HUES48 (cell line): Measurements from ENCODE around the gene BLOC1S3.

Source experiments
- H3K27ac ChIP-seq: one replicate; pipeline ENCODE4 v1.7.0; 2013; ENCODE audit warnings: low read depth, low read length, inconsistent platforms
- H3K27me3 ChIP-seq: 2 replicates; pipeline ENCODE4 v1.6.1; 2013; ENCODE audit warnings: mild to moderate bottlenecking, low read length; ENCODE audit not compliant: control insufficient read depth, insufficient read depth
- H3K36me3 ChIP-seq: 2 replicates; pipeline ENCODE4 v1.6.1; 2013; ENCODE audit warnings: low read length; ENCODE audit not compliant: control insufficient read depth, insufficient read depth
- H3K4me1 ChIP-seq: 2 replicates; pipeline ENCODE4 v1.6.1; 2013; ENCODE audit warnings: mild to moderate bottlenecking, low read length; ENCODE audit not compliant: control insufficient read depth, insufficient read depth
- H3K4me3 ChIP-seq: 2 replicates; pipeline ENCODE4 v1.5.1; 2013; ENCODE audit warnings: mild to moderate bottlenecking, low read depth, low read length
- H3K9ac ChIP-seq: 2 replicates; pipeline ENCODE4 v1.6.1; 2013; ENCODE audit warnings: mild to moderate bottlenecking, low read depth, low read length, moderate library complexity
- H3K9me3 ChIP-seq: 2 replicates; pipeline ENCODE4 v1.6.1; 2013; ENCODE audit warnings: low read length; ENCODE audit not compliant: control insufficient read depth, insufficient read depth

Gene BLOC1S3

DNA sequence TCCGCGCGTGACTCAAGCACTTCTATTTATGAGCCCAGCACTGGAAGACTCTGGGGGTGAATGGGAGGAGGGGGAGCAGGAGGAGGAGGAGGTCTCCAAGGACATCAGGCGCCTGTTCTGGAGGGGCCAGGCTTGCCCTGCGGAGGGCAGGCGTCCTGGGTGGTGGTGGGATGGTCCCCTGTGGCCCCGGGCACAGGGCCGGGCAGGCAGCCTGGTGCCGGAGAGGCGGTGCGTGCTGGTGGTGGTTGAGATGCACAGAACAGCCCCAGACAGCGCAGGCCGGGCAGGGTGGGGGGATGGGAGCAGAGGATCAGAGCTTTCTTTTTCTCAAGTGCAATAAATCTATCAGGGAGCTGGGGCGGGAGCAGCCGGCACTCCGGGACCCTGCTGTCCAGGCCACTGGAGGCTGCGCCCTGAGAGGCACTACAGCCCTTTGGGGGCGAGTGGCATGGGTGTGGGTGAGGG, 31.8 kb upstream of the BLOC1S3 start:
- Histone ChIP-seq H3K27ac (no peak overlapping the region), H3K4me1 (no peaks in the 10 kb centered on the region), H3K4me3 (no peak overlapping the region), H3K9ac (no peak overlapping the region), H3K27me3 (peaks cover 9% of the 10 kb centered on the region), H3K36me3 (peaks cover 38% of the 10 kb centered on the region), H3K9me3 (no peaks in the 10 kb centered on the region)

GRCh38 chr19:45147835-45148676, 30.5 kb upstream of the BLOC1S3 start:
- Histone ChIP-seq H3K9ac (no peak overlapping the region), H3K9me3 (no peaks in the 10 kb centered on the region), H3K27me3 (peaks cover 22% of the 10 kb centered on the region), H3K27ac (no peak overlapping the region), H3K4me3 (no peak overlapping the region), H3K36me3 (peaks cover 27% of the 10 kb centered on the region; the same call in 1 of the 2 replicates), H3K4me1 (no peaks in the 10 kb centered on the region)

- peaks cover 33% of the 10 kb centered on the region for H3K27me3 ChIP-seq
Measured at GRCh38 chr19:45149129-45149528, 29.5 kb upstream of the BLOC1S3 start.

GRCh38 chr19:45150180-45150579, 28.4 kb upstream of the BLOC1S3 start:
- Histone ChIP-seq H3K9ac (no peak overlapping the region), H3K4me3 (no peak overlapping the region), H3K4me1 (peaks cover 3% of the 10 kb centered on the region; the same call in 1 of the 2 replicates), H3K27ac (no peak overlapping the region), H3K36me3 (peaks cover 16% of the 10 kb centered on the region; the same call in 1 of the 2 replicates), H3K27me3 (peaks cover 40% of the 10 kb centered on the region), H3K9me3 (no peaks in the 10 kb centered on the region)

More at GRCh38 chr19:45149129-45149528, 29.5 kb upstream of the BLOC1S3 start:
- H3K4me1 ChIP-seq: peaks cover 3% of the 10 kb centered on the region; the same call in 1 of the 2 replicates
- H3K9ac ChIP-seq: no peak overlapping the region
- no peak overlapping the region for H3K27ac ChIP-seq
- H3K36me3 ChIP-seq: peaks cover 22% of the 10 kb centered on the region; the same call in 1 of the 2 replicates
- no peak overlapping the region for H3K4me3 ChIP-seq
- H3K9me3 ChIP-seq: no peaks in the 10 kb centered on the region

DNA sequence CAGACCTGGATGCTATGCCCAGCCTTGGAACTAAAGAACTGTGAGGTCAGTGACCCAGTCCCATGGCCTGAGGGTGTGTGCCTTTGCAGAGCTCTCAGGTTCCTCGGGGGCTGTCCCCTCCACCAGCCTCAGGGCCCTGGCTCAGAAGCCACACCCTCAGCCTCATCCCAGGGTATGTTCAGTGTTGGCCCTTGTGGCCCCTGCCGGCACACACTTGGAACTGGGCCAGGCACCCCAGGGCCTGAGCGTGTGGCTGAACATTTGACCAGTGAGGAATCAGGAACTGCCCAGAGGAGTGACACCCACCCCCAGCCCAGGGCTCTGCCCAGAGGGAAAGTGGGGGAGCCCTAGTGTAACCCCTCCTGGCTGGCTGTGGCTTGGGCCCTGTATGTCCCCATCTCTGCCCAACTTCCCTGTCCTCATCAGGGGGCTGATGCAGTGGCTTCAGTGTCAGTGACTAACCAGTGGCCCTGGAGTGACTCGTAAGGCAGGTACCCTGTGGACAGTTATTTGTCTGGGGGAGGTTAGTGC, 27.8 kb upstream of the BLOC1S3 start:
- H3K4me1 ChIP-seq: peaks cover 3% of the 10 kb centered on the region; the same call in 1 of the 2 replicates
- H3K27me3 ChIP-seq: peaks cover 40% of the 10 kb centered on the region
- no peak overlapping the region for H3K27ac ChIP-seq
- no peaks in the 10 kb centered on the region for H3K9me3 ChIP-seq
- H3K36me3 ChIP-seq: peaks cover 13% of the 10 kb centered on the region; the same call in 1 of the 2 replicates
- no peak overlapping the region for H3K4me3 ChIP-seq
- no peak overlapping the region for H3K9ac ChIP-seq

DNA sequence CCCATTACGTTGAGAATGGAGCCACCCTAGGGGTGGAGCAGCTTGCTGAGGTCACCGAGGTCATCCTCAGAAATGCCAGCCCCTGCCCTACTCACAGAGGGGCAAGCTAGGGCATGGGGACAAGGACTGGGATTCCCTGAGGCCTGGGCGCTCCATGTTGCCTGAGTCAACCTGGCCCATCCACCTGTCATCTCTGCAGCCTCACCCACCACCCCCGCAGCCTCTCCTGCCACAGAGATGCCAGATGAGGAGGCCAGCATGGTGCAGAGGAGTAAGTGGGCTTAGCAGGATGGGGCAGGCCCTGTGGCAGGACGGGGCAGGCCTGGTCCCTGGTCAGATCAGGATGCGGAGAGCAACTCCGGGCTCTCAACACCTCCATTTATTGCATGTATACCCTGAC, 27.3 kb upstream of the BLOC1S3 start:
- H3K4me3 ChIP-seq: no peak overlapping the region
- peaks cover 3% of the 10 kb centered on the region; the same call in 1 of the 2 replicates for H3K4me1 ChIP-seq
- no peak overlapping the region for H3K9ac ChIP-seq
- no peaks in the 10 kb centered on the region for H3K9me3 ChIP-seq
- peaks cover 8% of the 10 kb centered on the region; the same call in 1 of the 2 replicates for H3K36me3 ChIP-seq
- H3K27ac ChIP-seq: no peak overlapping the region
- peaks cover 40% of the 10 kb centered on the region for H3K27me3 ChIP-seq

- H3K4me1 ChIP-seq: peaks cover 3% of the 10 kb centered on the region; the same call in 1 of the 2 replicates
- H3K27ac ChIP-seq: no peak overlapping the region
- no peak overlapping the region for H3K9ac ChIP-seq
- H3K36me3 ChIP-seq: peaks cover 4% of the 10 kb centered on the region; the same call in 1 of the 2 replicates
- H3K4me3 ChIP-seq: peak overlapping the region; percentile 52; the same call in 1 of the 2 replicates
- no peaks in the 10 kb centered on the region for H3K9me3 ChIP-seq
- peaks cover 40% of the 10 kb centered on the region for H3K27me3 ChIP-seq
Measured at GRCh38 chr19:45151821-45152503, 26.6 kb upstream of the BLOC1S3 start.

- Histone ChIP-seq H3K4me3 (peak overlapping the region; percentile 52; the same call in 1 of the 2 replicates), H3K9ac (no peak overlapping the region), H3K36me3 (no peaks in the 10 kb centered on the region), H3K27me3 (peaks cover 40% of the 10 kb centered on the region), H3K27ac (no peak overlapping the region), H3K9me3 (no peaks in the 10 kb centered on the region), H3K4me1 (peaks cover 3% of the 10 kb centered on the region; the same call in 1 of the 2 replicates)
Measured at GRCh38 chr19:45152504-45153338, 25.9 kb upstream of the BLOC1S3 start.

- no peak overlapping the region for H3K9ac ChIP-seq
- peaks cover 3% of the 10 kb centered on the region; the same call in 1 of the 2 replicates for H3K4me1 ChIP-seq
- H3K4me3 ChIP-seq: peak overlapping the region; percentile 38; the same call in 1 of the 2 replicates
- H3K27ac ChIP-seq: no peak overlapping the region
- no peaks in the 10 kb centered on the region for H3K9me3 ChIP-seq
- no peaks in the 10 kb centered on the region for H3K36me3 ChIP-seq
- peaks cover 47% of the 10 kb centered on the region for H3K27me3 ChIP-seq
Measured at GRCh38 chr19:45153339-45154063, 25.1 kb upstream of the BLOC1S3 start.
